Fibroblast of villous mesenchyme (primary cell): ENCODE data around the gene CXXC5. TPM values are rescaled to one million over a fixed set of nuclear protein-coding genes. Genes with fewer than 3 reads are reported as not detected.

Source experiments
- small RNA-seq: library from RNA; depleted of rRNA; stranded (forward); fragments of <200 nt; gene quantifications from one replicate; pipeline ENCODE3, GENCODE V24; 2012
- total RNA-seq: library from RNA; depleted of rRNA; stranded (reverse); fragments of >200 nt; gene quantifications from 2 replicates; pipeline ENCODE4 v1.2.3, GENCODE V29; 2012

Gene CXXC5
- total RNA-seq, 1 donor = 79.5 TPM

Small RNA genes lying within 50 kb of the gene (small RNA-seq; reads per million reads assigned to genes)
- not detected for gene RNU6-236P

Other genes with a start within 250 kb of the CXXC5 start
- gene SPATA24, start 244.3 kb upstream of the CXXC5 start, total RNA-seq = 3.9 and 5.2 TPM in 2 replicates
- 8.1 and 16.4 TPM in 2 replicates for gene DNAJC18, start 208.8 kb upstream of the CXXC5 start, total RNA-seq
- gene ECSCR, start 185.6 kb upstream of the CXXC5 start, total RNA-seq = not detected in 2 replicates
- not detected in 2 replicates for gene SMIM33, start 177.3 kb upstream of the CXXC5 start, total RNA-seq
- gene STING1, start 165.6 kb upstream of the CXXC5 start, total RNA-seq = 25.9 and 26.7 TPM in 2 replicates
- 53.8 and 56.6 TPM in 2 replicates for gene UBE2D2, start 87.0 kb upstream of the CXXC5 start, total RNA-seq
- gene PSD2, start 147.5 kb downstream of the CXXC5 start, total RNA-seq = under 0.01 TPM in 1 of 2 replicates, not detected in the other